Muscle of leg (tissue), 11 donors: ENCODE measurements around the gene TMEM121B. TPM values are rescaled to one million over a fixed set of nuclear protein-coding genes. Genes with fewer than 3 reads are reported as not detected.

Experiments used
- DNase-seq: peaks from one replicate; pipeline ENCODE4 v3.0.0; 2013
- H3K27ac ChIP-seq: one replicate; pipeline ENCODE4 v1.5.1; 2013; ENCODE audit warnings: mild to moderate bottlenecking, low read length, control low read depth
- H3K27me3 ChIP-seq: one replicate; pipeline ENCODE4 v1.6.1; 2013; ENCODE audit warnings: low read length; ENCODE audit not compliant: control insufficient read depth, insufficient read depth
- H3K36me3 ChIP-seq: one replicate; pipeline ENCODE4 v1.6.1; 2013; ENCODE audit warnings: low read length; ENCODE audit not compliant: control insufficient read depth, insufficient read depth
- H3K4me1 ChIP-seq: one replicate; pipeline ENCODE4 v1.6.1; 2013; ENCODE audit warnings: low read length; ENCODE audit not compliant: control insufficient read depth, insufficient read depth
- H3K4me3 ChIP-seq: one replicate; pipeline ENCODE4 v1.5.1; 2013; ENCODE audit warnings: low read length, control low read depth
- H3K9me3 ChIP-seq: replicated peaks from 2 replicates; pipeline ENCODE4 v1.6.1; 2013; ENCODE audit warnings: low read depth, low read length; ENCODE audit not compliant: control insufficient read depth
- WGBS: methylation state at CpG from one replicate; pipeline ENCODE4 v1.1.5; 2013; ENCODE audit warnings: missing lambda C conversion rate; ENCODE audit not compliant: insufficient coverage; 5-methylcytosine and 5-hydroxymethylcytosine counted together
- polyA plus RNA-seq, 8 donors: library from polyadenylated mRNA; unstranded; fragments of 120-200 nt; gene quantifications; one replicate each; pipeline versions ENCODE4 v1.2.1 to v1.2.3, GENCODE V29; 2013; ENCODE audit warnings: inconsistent platforms in 1 of 8, low replicate concordance in 1 of 8; ENCODE audit not compliant: insufficient read length in 8 of 8, insufficient read depth in 1 of 8
- total RNA-seq: library from RNA; stranded (reverse); fragments of 120-200 nt; gene quantifications from one replicate; pipeline ENCODE4 v1.2.4, GENCODE V29; 2013

Gene TMEM121B
- total and polyA plus RNA-seq, 9 donors: 1.2 to 5.8 (median 3.5) TPM

DNA sequence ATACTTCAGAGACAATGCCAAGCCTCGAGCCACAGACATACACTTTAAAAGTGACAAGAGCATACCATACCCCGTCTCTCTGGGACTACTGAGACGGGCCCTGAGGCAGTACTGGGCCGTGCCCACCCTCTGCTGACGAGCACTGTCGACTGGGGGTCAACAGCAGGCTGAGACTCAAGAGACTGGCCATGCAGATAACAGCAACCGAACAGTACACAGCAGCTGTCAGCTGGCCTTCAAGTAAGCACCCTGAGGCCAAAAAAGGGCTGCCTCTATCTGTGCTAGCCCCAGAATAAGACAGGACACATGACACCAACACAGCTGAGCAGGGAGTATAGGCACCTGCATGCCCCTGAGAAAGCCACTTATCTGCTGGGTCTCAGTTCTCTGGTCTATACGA lies 18.9 kb upstream of the TMEM121B start:
- Histone ChIP-seq H3K4me3 (no peak overlapping the region), H3K9me3 (no peaks in the 10 kb centered on the region), H3K36me3 (peaks cover 49% of the 10 kb centered on the region), H3K27me3 (no peaks in the 10 kb centered on the region), H3K27ac (peak overlapping the region; percentile 82), H3K4me1 (peaks cover 11% of the 10 kb centered on the region)
- peak; percentile 49 for DNase-seq
- WGBS: 86% methylated on average over 6 of the region's 8 CpGs

DNA sequence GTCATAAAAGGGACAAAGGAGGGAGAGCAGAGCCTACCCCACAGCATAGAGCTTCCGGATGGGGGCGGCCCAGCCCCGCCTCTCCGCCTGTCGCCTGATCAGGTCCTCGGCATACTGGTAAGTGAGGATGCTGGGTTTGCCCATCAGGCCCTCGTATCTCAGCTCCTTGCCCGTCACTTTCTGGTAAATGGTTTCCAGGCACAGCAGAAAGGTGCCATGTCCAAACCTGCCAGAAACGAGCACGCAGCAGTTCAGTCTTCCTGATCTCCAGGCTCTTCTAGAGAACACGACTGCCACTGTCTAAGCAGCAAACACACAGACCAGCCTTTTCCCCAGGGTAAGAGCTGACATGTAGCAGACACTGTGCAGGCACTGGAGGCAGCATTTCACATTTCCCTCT lies 17.4 kb upstream of the TMEM121B start:
- peaks cover 13% of the 10 kb centered on the region for H3K4me1 ChIP-seq
- H3K4me3 ChIP-seq: no peak overlapping the region
- 82% methylated on average over 11 of the region's 11 CpGs for WGBS
- H3K27ac ChIP-seq: no peak overlapping the region
- peaks cover 40% of the 10 kb centered on the region for H3K36me3 ChIP-seq
- H3K27me3 ChIP-seq: no peaks in the 10 kb centered on the region
- no peak for DNase-seq
- H3K9me3 ChIP-seq: no peaks in the 10 kb centered on the region

DNA sequence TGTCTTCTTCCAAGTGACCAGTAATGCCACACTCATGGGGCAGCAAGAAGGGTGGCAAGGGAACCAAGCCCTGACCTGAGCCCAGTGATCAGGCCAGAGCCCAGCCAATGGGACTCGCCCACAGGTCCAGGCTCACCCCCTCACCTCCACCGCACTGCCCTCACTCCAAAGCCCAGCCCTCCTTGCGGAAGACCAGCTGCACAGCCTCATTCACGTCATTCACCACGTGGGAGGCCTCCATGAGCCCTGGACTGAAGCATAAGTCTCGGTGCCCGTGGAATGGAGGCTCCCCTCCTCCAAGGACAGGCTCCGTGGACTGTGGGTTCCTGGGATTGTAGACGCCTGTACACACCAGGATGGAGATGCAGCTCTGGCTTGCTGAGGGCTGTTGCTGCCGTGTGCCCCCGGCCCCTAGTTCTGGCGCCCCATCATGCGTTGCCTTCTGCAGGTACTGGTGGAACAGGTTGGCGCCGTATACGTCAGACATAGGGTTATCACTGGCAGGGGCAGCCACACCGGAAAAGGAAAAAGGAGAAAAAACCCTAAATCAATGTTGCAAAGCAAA lies 16.8 kb upstream of the TMEM121B start:
- Histone ChIP-seq H3K9me3 (no peaks in the 10 kb centered on the region), H3K4me1 (peaks cover 18% of the 10 kb centered on the region), H3K27me3 (no peaks in the 10 kb centered on the region), H3K36me3 (peaks cover 35% of the 10 kb centered on the region), H3K27ac (no peak overlapping the region), H3K4me3 (no peak overlapping the region)
- 92% methylated on average over 16 of the region's 17 CpGs for WGBS
- DNase-seq: no peak

DNA sequence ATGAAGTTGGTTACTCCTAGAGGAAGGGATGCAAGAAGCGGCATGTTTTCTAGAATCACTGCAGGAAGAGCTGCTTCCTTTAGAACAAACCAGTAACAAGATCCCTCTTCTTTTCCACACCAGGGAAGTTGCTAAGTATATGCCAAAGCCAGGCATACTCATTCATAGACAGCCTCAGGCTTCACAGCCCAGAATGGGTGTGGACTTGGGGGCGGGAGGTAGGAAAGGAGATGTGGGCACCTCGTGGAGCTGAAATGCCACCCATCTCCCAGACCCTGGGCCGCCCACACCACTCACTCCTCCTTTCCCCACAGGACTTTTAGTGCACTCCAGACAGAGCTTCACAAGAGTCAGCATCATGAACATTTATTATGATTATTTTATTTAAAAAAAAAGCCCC lies 16.0 kb upstream of the TMEM121B start:
- Histone ChIP-seq H3K27me3 (no peaks in the 10 kb centered on the region), H3K36me3 (peaks cover 31% of the 10 kb centered on the region), H3K4me1 (peaks cover 18% of the 10 kb centered on the region), H3K4me3 (no peak overlapping the region), H3K27ac (no peak overlapping the region), H3K9me3 (no peaks in the 10 kb centered on the region)
- DNase-seq: no peak
- WGBS: no CpG with 5 or more reads among the region's 4 CpGs

DNA sequence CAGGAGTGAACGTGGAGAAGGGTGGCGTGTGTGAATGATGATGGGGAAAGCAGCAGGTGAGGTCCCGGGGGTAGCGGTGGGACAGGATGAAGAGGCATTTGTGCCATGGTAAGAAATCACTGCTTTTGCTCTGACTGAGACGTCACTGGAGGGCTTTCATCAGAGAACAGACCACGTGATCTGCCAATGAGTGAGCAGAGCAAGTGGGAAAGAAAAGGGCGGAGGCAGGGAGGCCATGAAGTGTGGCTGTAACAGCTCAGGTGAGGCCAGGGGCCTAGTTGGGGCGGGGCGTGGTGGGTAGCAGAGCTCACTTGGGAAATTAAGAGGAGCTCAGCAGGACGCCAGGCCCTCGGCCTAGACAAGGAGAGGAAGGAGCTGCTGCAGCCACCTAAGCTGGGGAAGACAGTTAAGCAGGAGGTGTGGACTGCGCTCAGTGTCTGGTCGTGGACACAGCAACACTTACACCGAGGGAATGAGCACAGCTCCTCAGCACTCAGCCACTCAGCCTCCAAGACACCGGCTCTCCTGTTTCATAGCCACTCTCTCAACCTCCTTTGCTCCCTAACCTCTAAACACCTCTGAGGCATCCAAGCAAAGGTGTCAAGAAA lies 14.1 kb upstream of the TMEM121B start:
- WGBS: 77% methylated on average over 15 of the region's 15 CpGs
- no peaks in the 10 kb centered on the region for H3K9me3 ChIP-seq
- H3K36me3 ChIP-seq: peaks cover 18% of the 10 kb centered on the region
- H3K27ac ChIP-seq: no peak overlapping the region
- DNase-seq: no peak
- H3K4me3 ChIP-seq: no peak overlapping the region
- no peaks in the 10 kb centered on the region for H3K27me3 ChIP-seq
- H3K4me1 ChIP-seq: peaks cover 15% of the 10 kb centered on the region

DNA sequence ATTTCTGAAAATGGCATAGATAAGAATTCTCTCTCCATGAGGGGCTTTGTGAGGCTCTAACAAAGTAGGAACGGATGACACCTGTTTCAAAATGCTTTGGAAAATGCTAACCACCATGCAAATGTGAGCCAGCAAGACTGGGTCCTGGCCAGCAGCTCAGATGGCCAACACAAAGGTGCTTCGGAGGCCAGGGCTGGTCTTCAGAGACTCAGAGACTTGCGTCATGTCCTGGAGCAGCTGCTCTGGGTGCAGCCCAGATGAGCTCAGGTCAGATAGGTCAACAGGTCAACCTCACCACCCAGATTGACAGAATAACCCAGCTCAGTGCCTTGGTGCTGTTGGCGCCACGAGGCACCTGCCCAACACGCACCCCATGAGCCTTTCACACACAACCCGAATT lies 12.0 kb upstream of the TMEM121B start:
- no peak for DNase-seq
- Histone ChIP-seq H3K36me3 (peaks cover 10% of the 10 kb centered on the region), H3K9me3 (no peaks in the 10 kb centered on the region), H3K27me3 (no peaks in the 10 kb centered on the region), H3K4me3 (no peak overlapping the region), H3K4me1 (peaks cover 15% of the 10 kb centered on the region), H3K27ac (no peak overlapping the region)
- WGBS: 84% methylated on average over 6 of the region's 7 CpGs

DNA sequence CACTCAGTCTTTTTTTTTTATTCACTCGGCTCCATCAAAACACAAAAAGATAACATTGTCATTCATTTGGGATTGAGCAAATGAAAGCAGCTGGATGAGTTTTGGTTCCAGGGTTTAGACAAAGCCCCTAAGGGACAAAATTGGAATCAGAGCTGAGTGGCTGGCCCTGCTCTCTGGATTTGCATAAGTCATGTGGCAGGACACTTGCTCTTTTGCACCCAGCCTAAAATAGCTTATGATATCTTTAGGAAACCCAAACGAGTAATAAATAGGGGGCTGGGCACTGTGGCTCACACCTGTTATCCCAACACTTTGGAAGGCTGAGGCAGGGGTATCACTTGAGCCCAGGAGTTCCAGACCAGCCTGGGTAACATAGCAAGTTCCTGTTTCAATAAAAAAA lies 11.0 kb upstream of the TMEM121B start:
- peak overlapping the region; percentile 55 for H3K27ac ChIP-seq
- H3K4me3 ChIP-seq: no peak overlapping the region
- no peaks in the 10 kb centered on the region for H3K9me3 ChIP-seq
- DNase-seq: peak; percentile 77
- peaks cover under 1% of the 10 kb centered on the region for H3K36me3 ChIP-seq
- peaks cover 15% of the 10 kb centered on the region for H3K4me1 ChIP-seq
- no peaks in the 10 kb centered on the region for H3K27me3 ChIP-seq
- WGBS: no CpG with 5 or more reads among the region's 2 CpGs

DNA sequence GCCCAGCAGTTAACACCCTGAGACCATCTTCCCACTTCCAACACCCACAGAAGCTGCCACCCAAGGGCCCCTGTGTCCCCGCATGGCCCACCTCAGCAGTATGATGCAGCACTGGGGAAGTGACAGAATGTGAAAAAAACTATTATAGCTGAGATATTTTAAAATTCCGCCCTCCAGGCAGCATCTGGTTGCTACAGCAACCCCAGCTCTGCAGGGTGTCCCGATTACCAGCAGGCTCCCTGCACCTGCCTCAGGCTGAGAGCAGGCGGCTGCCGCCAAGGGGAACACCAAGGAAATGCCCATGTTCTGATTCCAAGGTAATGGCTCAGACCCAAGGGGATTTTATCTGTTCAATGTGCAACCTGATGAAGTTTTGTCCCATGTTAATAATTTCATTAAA lies 10.5 kb upstream of the TMEM121B start:
- Histone ChIP-seq H3K9me3 (no peaks in the 10 kb centered on the region), H3K27me3 (no peaks in the 10 kb centered on the region), H3K27ac (peak overlapping the region; percentile 62), H3K36me3 (no peaks in the 10 kb centered on the region), H3K4me1 (peaks cover 15% of the 10 kb centered on the region), H3K4me3 (no peak overlapping the region)
- peak; percentile 31 for DNase-seq
- whole genome bisulfite sequencing: 0% methylated on average over 3 of the region's 5 CpGs

DNA sequence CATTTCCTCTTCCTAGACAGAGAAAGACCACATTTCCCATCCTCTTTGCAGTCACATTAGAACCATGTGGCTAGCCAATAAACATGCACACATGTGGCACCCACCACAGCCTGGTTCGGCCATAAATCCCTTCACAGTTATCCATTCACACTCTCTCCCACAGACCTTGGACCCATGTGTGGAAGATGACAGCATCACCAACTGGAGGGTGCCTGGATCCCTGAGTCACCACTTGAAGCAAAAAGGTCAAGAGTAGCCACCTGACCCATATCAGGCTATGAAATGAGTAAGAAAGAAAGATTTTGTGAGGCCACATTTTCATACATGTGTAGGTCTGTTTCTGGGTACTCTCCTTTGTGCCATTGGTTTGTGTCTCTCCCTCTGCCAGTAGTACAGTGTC lies 9.0 kb upstream of the TMEM121B start:
- no peaks in the 10 kb centered on the region for H3K27me3 ChIP-seq
- no peaks in the 10 kb centered on the region for H3K36me3 ChIP-seq
- H3K9me3 ChIP-seq: no peaks in the 10 kb centered on the region
- no peak overlapping the region for H3K4me3 ChIP-seq
- WGBS: 60% methylated on average over 1 of the region's 1 CpG
- peaks cover 15% of the 10 kb centered on the region for H3K4me1 ChIP-seq
- DNase-seq: no peak
- no peak overlapping the region for H3K27ac ChIP-seq

DNA sequence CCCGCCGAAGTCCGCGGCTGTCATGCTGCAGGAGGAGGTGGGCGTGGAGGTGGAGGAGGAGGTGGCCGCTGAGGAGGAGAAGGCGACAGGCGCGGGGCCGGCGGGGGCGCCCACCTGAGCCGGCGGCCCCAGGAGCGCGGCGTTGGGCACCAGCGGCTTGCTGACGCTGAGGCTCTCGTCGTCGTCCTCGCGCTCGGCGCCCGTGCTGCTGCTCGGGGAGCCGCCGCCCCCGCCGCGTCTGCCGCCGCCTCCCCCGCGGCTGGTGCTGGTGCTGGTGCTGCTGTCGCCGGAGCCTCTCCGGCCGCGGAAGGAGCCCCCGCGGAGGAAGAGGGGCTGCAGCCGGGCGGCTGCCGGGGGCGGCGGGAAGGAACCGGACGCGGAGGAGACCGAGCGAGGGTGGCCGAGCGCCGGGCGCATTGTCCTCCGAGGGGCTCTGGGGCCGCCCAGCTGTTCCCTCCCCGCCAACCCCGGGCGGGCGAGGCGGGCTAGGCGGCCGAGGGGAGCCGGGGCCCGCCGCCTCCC lies 388 bp downstream of the TMEM121B start:
- under 1% methylated on average over 70 of the region's 70 CpGs for WGBS
- Histone ChIP-seq H3K9me3 (no peaks in the 10 kb centered on the region), H3K4me1 (peaks cover 35% of the 10 kb centered on the region), H3K27me3 (peaks cover 21% of the 10 kb centered on the region), H3K4me3 (peak overlapping the region; percentile 51), H3K27ac (no peak overlapping the region), H3K36me3 (no peaks in the 10 kb centered on the region)
- no peak for DNase-seq
